Smooth muscle cell (in vitro differentiated cells): Measurements from ENCODE around the gene PLA2G5. TPM values are rescaled to one million over a fixed set of nuclear protein-coding genes. Genes with fewer than 3 reads are reported as not detected.

Experiments
- DNase-seq: peaks from one replicate; lab custom pipeline; 2025; ENCODE audit not compliant: unreplicated experiment; lab: John Stamatoyannopoulos, UW
- H2AFZ ChIP-seq: fragments of 200-600 bp; sonication (generic); 2 replicates; pipeline ENCODE4 v1.6.0; 2016; ENCODE audit warnings: antibody characterized with exemption, low read depth, mild to moderate bottlenecking
- H3F3A ChIP-seq: fragments of 200-600 bp; sonication (generic); 2 replicates; pipeline ENCODE4 v1.6.0; 2017; ENCODE audit warnings: antibody characterized with exemption, low read depth
- H3K27ac ChIP-seq: fragments of 200-600 bp; sonication (generic); 2 replicates; pipeline ENCODE4 v1.5.1; 2016; ENCODE audit warnings: low read depth, mild to moderate bottlenecking
- H3K27me3 ChIP-seq: fragments of 200-600 bp; sonication (generic); 2 replicates; pipeline ENCODE4 v1.6.1; 2016; ENCODE audit warnings: low read depth, mild to moderate bottlenecking
- H3K36me3 ChIP-seq: fragments of 200-600 bp; sonication (generic); 2 replicates; pipeline ENCODE4 v1.5.1; 2016; ENCODE audit warnings: low read depth
- H3K4me1 ChIP-seq: fragments of 200-600 bp; sonication (generic); 2 replicates; pipeline ENCODE4 v1.5.1; 2016; ENCODE audit warnings: low read depth
- H3K4me2 ChIP-seq: fragments of 200-600 bp; sonication (generic); 2 replicates; pipeline ENCODE4 v1.6.0; 2016; ENCODE audit warnings: mild to moderate bottlenecking
- H3K4me3 ChIP-seq: fragments of 200-600 bp; sonication (generic); 2 replicates; pipeline ENCODE4 v1.5.1; 2016; ENCODE audit warnings: mild to moderate bottlenecking
- H3K79me2 ChIP-seq: fragments of 200-600 bp; sonication (generic); 2 replicates; pipeline ENCODE4 v1.6.0; 2016; ENCODE audit warnings: low read depth, mild to moderate bottlenecking
- H3K9ac ChIP-seq: fragments of 200-600 bp; sonication (generic); 2 replicates; pipeline ENCODE4 v1.6.0; 2016; ENCODE audit warnings: low read depth
- H3K9me3 ChIP-seq: fragments of 200-600 bp; sonication (generic); replicated peaks from 2 replicates; pipeline ENCODE4 v1.5.1; 2016; ENCODE audit warnings: low read depth
- H4K20me1 ChIP-seq: fragments of 200-600 bp; sonication (generic); 2 replicates; pipeline ENCODE4 v1.6.0; 2016; ENCODE audit warnings: low read depth
- CTCF ChIP-seq: fragments of 200-600 bp; sonication (generic); IDR thresholded peaks from 2 replicates; pipeline ENCODE4 v1.5.1; 2017; ENCODE audit warnings: borderline replicate concordance, mild to moderate bottlenecking, antibody characterized with exemption; ENCODE audit not compliant: insufficient read depth, poor library complexity, severe bottlenecking
- WGBS: methylation state at CpG from one replicate; pipeline ENCODE4 v1.1.7; 2016; ENCODE audit warnings: low lambda C conversion rate; 5-methylcytosine and 5-hydroxymethylcytosine counted together
- polyA plus RNA-seq: library from polyadenylated mRNA; unstranded; fragments of >200 nt; fragmentation: Nextera tagmentation; extraction: Ambion mirVana; gene quantifications from 2 replicates; pipeline ENCODE4 v1.2.1, GENCODE V29; 2016
- total RNA-seq: library from RNA; depleted of rRNA; stranded (reverse); fragments of >200 nt; gene quantifications from 2 replicates; pipeline ENCODE4 v1.2.3, GENCODE V29; 2014

Gene PLA2G5
- total and polyA plus RNA-seq, 2 experiments from 2014 or later = 0.22 to 0.64 TPM

GRCh38 chr1:20141001-20141400, 71.0 kb downstream of the PLA2G5 start:
- WGBS = 91% methylated on average over 9 of the region's 9 CpGs
- no peaks in the 10 kb centered on the region for H3K79me2 ChIP-seq
- no peak for DNase-seq

GRCh38 chr1:20141466-20141865, 71.5 kb downstream of the PLA2G5 start:
- WGBS = 98% methylated on average over 7 of the region's 7 CpGs
- DNase-seq = no peak
- H3K4me2 ChIP-seq = no peak overlapping the region

More at GRCh38 chr1:20141001-20141400, 71.0 kb downstream of the PLA2G5 start:
- no peak for TF ChIP-seq CTCF
- Histone ChIP-seq H3K27ac (no peak overlapping the region), H3K4me2 (no peak overlapping the region), H3F3A (no peaks in the 10 kb centered on the region), H4K20me1 (no peaks in the 10 kb centered on the region), H2AFZ (no peak overlapping the region), H3K4me3 (no peak overlapping the region), H3K27me3 (no peaks in the 10 kb centered on the region), H3K9ac (no peak overlapping the region), H3K36me3 (no peaks in the 10 kb centered on the region), H3K4me1 (no peaks in the 10 kb centered on the region), H3K9me3 (no peaks in the 10 kb centered on the region)

More at GRCh38 chr1:20141466-20141865, 71.5 kb downstream of the PLA2G5 start:
- Histone ChIP-seq H3K9me3 (no peaks in the 10 kb centered on the region), H2AFZ (no peak overlapping the region), H3K4me1 (no peaks in the 10 kb centered on the region), H3K27me3 (no peaks in the 10 kb centered on the region), H3K27ac (no peak overlapping the region), H3K4me3 (no peak overlapping the region), H4K20me1 (no peaks in the 10 kb centered on the region), H3K9ac (no peak overlapping the region), H3K36me3 (no peaks in the 10 kb centered on the region), H3K79me2 (no peaks in the 10 kb centered on the region), H3F3A (no peaks in the 10 kb centered on the region)
- no peak for TF ChIP-seq CTCF

Other genes with a start within 250 kb of the PLA2G5 start
- gene OTUD3, start 187.8 kb upstream of the PLA2G5 start, total RNA-seq = 9.9 and 10.0 TPM in 2 replicates
- gene OTUD3, start 187.8 kb upstream of the PLA2G5 start, polyA plus RNA-seq = 2.3 and 2.6 TPM in 2 replicates
- gene PLA2G2E, start 146.6 kb upstream of the PLA2G5 start, total RNA-seq = not detected in 2 replicates
- gene PLA2G2E, start 146.6 kb upstream of the PLA2G5 start, polyA plus RNA-seq = not detected in 2 replicates
- gene PLA2G2A, start 90.6 kb upstream of the PLA2G5 start, total RNA-seq = 25.5 and 26.3 TPM in 2 replicates
- gene PLA2G2A, start 90.6 kb upstream of the PLA2G5 start, polyA plus RNA-seq = 102 and 163 TPM in 2 replicates
- not detected in 2 replicates for gene PLA2G2D, start 49.3 kb downstream of the PLA2G5 start, total RNA-seq
- gene PLA2G2D, start 49.3 kb downstream of the PLA2G5 start, polyA plus RNA-seq = not detected in 2 replicates
- 1.0 and 1.9 TPM in 2 replicates for gene PLA2G2F, start 69.1 kb downstream of the PLA2G5 start, total RNA-seq
- gene PLA2G2F, start 69.1 kb downstream of the PLA2G5 start, polyA plus RNA-seq = 0.69 and 0.81 TPM in 2 replicates
- 0.36 and 0.72 TPM in 2 replicates for gene UBXN10, start 115.9 kb downstream of the PLA2G5 start, total RNA-seq
- gene UBXN10, start 115.9 kb downstream of the PLA2G5 start, polyA plus RNA-seq = 0.09 and 0.49 TPM in 2 replicates
- 0.09 TPM in 1 of 2 replicates, not detected in the other for gene PLA2G2C, start 116.3 kb downstream of the PLA2G5 start, total RNA-seq
- not detected in 2 replicates for gene PLA2G2C, start 116.3 kb downstream of the PLA2G5 start, polyA plus RNA-seq
- not detected in 2 replicates for gene VWA5B1, start 220.7 kb downstream of the PLA2G5 start, total RNA-seq
- gene VWA5B1, start 220.7 kb downstream of the PLA2G5 start, polyA plus RNA-seq = not detected in 2 replicates